PC-3 (cell line): ENCODE measurements around the gene LTB4R. TPM values are rescaled to one million over a fixed set of nuclear protein-coding genes. Genes with fewer than 3 reads are reported as not detected.
A peak's percentile ranks its signal among the peaks of the same experiment; 100 is the strongest.

Experiments
- ATAC-seq: fragments of 200-7000 bp; cut with Tn5 transposase; 2 replicates; pipeline ENCODE4 v1.9.1; 2020; ENCODE audit warnings: mild to moderate bottlenecking, moderate library complexity
- BruUV-seq: library from RNA; stranded (reverse); fragments of 400-500 nt; replicated peaks from 2 replicates; lab custom pipeline; 2021; lab: Mats Ljungman, UMichigan
- CTCF ChIA-PET: fragments of 300-600 bp; sonication (Branson Sonifier 250); formaldehyde crosslinking; loops from one replicate; lab custom pipeline; 2022; ENCODE audit warnings: antibody characterized with exemption; lab: Charles Lee
- POLR2A ChIA-PET: fragments of 300-600 bp; sonication (Branson Sonifier 250); formaldehyde crosslinking; loops from one replicate; lab custom pipeline; 2022; ENCODE audit warnings: antibody characterized with exemption; ENCODE audit not compliant: unreplicated experiment; lab: Charles Lee
- DNase-seq: peaks from one replicate; pipeline ENCODE4 v3.0.0-alpha.2; 2015
- H2AFZ ChIP-seq: fragments of 300-600 bp; sonication (generic); 2 replicates; pipeline ENCODE4 v1.6.0; 2016; ENCODE audit warnings: antibody characterized with exemption, low read length
- H3F3A ChIP-seq: fragments of 300-600 bp; sonication (generic); one replicate; pipeline ENCODE4 v1.6.0; 2017; ENCODE audit warnings: antibody characterized with exemption, low read length, control low read depth, mild to moderate bottlenecking; ENCODE audit not compliant: unreplicated experiment
- H3K27ac ChIP-seq: fragments of 300-600 bp; sonication (generic); 2 replicates; pipeline ENCODE4 v1.5.1; 2016; ENCODE audit warnings: mild to moderate bottlenecking, low read length
- H3K27me3 ChIP-seq: fragments of 300-600 bp; sonication (generic); 2 replicates; pipeline ENCODE4 v1.6.1; 2016; ENCODE audit warnings: low read length, mixed read lengths
- H3K36me3 ChIP-seq: fragments of 300-600 bp; sonication (generic); 2 replicates; pipeline ENCODE4 v1.6.1; 2016; ENCODE audit warnings: low read depth, mixed run types, low read length, mixed read lengths
- H3K4me1 ChIP-seq: fragments of 300-600 bp; sonication (generic); 2 replicates; pipeline ENCODE4 v1.5.1; 2016; ENCODE audit warnings: low read length; ENCODE audit not compliant: insufficient read depth
- H3K4me2 ChIP-seq: fragments of 300-600 bp; sonication (generic); 2 replicates; pipeline ENCODE4 v1.6.0; 2016; ENCODE audit warnings: low read length
- H3K4me3 ChIP-seq: fragments of 300-600 bp; sonication (generic); 2 replicates; pipeline ENCODE4 v1.5.1; 2016; ENCODE audit warnings: mild to moderate bottlenecking, low read length, mixed read lengths
- H3K79me2 ChIP-seq: fragments of 300-600 bp; sonication (generic); 2 replicates; pipeline ENCODE4 v1.6.1; 2017; ENCODE audit warnings: low read length, mixed read lengths
- H3K9ac ChIP-seq: fragments of 300-600 bp; sonication (generic); 2 replicates; pipeline ENCODE4 v1.6.0; 2016; ENCODE audit warnings: mild to moderate bottlenecking, low read length
- H3K9me2 ChIP-seq: fragments of 300-600 bp; sonication (generic); replicated peaks from 2 replicates; pipeline ENCODE4 v1.6.1; 2016; ENCODE audit warnings: mixed run types, low read length, mixed read lengths
- H3K9me3 ChIP-seq: fragments of 300-600 bp; sonication (generic); 2 replicates; pipeline ENCODE4 v1.6.1; 2016; ENCODE audit warnings: low read length, mixed read lengths
- H4K20me1 ChIP-seq: fragments of 300-600 bp; sonication (generic); 2 replicates; pipeline ENCODE4 v1.6.1; 2016; ENCODE audit warnings: low read length, mixed read lengths
- CTCF ChIP-seq: fragments of 300-600 bp; sonication (generic); conservative IDR thresholded peaks from 2 replicates; pipeline ENCODE4 v1.5.1; 2017; ENCODE audit warnings: antibody characterized with exemption, low read depth, mild to moderate bottlenecking, low read length
- EZH2 ChIP-seq: fragments of 300-600 bp; sonication (generic); IDR thresholded peaks from one replicate; pipeline ENCODE4 v1.6.1; 2017; ENCODE audit warnings: antibody characterized with exemption, mild to moderate bottlenecking, low read length; ENCODE audit not compliant: unreplicated experiment
- EZH2phosphoT487 ChIP-seq: fragments of 300-600 bp; sonication (generic); IDR thresholded peaks from 2 replicates; pipeline ENCODE4 v1.6.1; 2018; ENCODE audit warnings: mild to moderate bottlenecking, antibody characterized with exemption, low read length, borderline replicate concordance
- intact Hi-C: fragments of 100-400 bp; cut with micrococcal nuclease; formaldehyde crosslinking; loops from 2 replicates; pipeline ENCODE4 v1.9.0; 2023
- total RNA-seq: library from RNA; depleted of rRNA; stranded (reverse); fragments of >200 nt; gene quantifications from 2 replicates; pipeline ENCODE4 v1.2.3, GENCODE V29; 2014

Gene LTB4R
- total RNA-seq, 1 experiment from 2014 or later: 11.6 TPM

GRCh38 chr14:24298892-24299254, 12.4 kb upstream of the LTB4R start:
- Histone ChIP-seq H3K79me2 (peaks cover 42% of the 10 kb centered on the region), H3K4me2 (peak overlapping the region; percentile 89), H3F3A (no peaks in the 10 kb centered on the region), H3K9me3 (no peaks in the 10 kb centered on the region), H3K4me1 (peaks cover 36% of the 10 kb centered on the region), H3K27ac (peak overlapping the region; percentile 71), H3K9ac (peak overlapping the region; percentile 82), H3K9me2 (no peaks in the 10 kb centered on the region), H4K20me1 (no peaks in the 10 kb centered on the region), H3K36me3 (peaks cover 43% of the 10 kb centered on the region), H3K27me3 (no peaks in the 10 kb centered on the region), H2AFZ (peak overlapping the region; percentile 92), H3K4me3 (peak overlapping the region; percentile 93)
- TF ChIP-seq EZH2phosphoT487 (no peak), CTCF (no peak), EZH2 (no peak)
- intact Hi-C loops: loop anchor here (5.0 kb wide), 1 partner anchor 82 kb away; the partner anchor contains the start of gene MDP1
- peak; percentile 73 for ATAC-seq
- no TSS peak for BruUV-seq
- CTCF ChIA-PET: interaction anchor here (0.6 to 3.1 kb wide), 4 partner anchors 9 to 133 kb away, joined by 3 to 55 read pairs (median 4); partner anchors contain the start of genes CIDEB, RABGGTA and TINF2
- POLR2A ChIA-PET: interaction anchor here (0.5 to 1.0 kb wide), 2 partner anchors 57 to 87 kb away, joined by 4 to 5 read pairs; partner anchors contain the start of gene TINF2
- DNase-seq: peak; percentile 87

GRCh38 chr14:24299255-24300191, 11.8 kb upstream of the LTB4R start, which contains the start of the genes DHRS1 and NOP9:
Gene DHRS1, minus strand, starts transcription at chr14:24299780. Its CDS starts 674 bp downstream, at chr14:24299106.
Gene NOP9, plus strand, starts transcription at chr14:24299850. Its CDS starts 105 bp downstream, at chr14:24299955.
- Histone ChIP-seq H4K20me1 (no peaks in the 10 kb centered on the region), H3K9me2 (no peaks in the 10 kb centered on the region), H3K27ac (peak within 1 kb of the TSS; percentile 71), H3K9ac (peak within 1 kb of the TSS; percentile 82), H3K79me2 (peaks cover 42% of the 10 kb centered on the region), H3K36me3 (peaks cover 48% of the 10 kb centered on the region), H3K4me2 (peak within 1 kb of the TSS; percentile 89), H3K4me1 (peaks cover 36% of the 10 kb centered on the region), H2AFZ (peak within 1 kb of the TSS; percentile 92), H3K27me3 (no peaks in the 10 kb centered on the region), H3K9me3 (no peaks in the 10 kb centered on the region), H3F3A (no peaks in the 10 kb centered on the region), H3K4me3 (peak within 1 kb of the TSS; percentile 93)
- peak; percentile 95 for DNase-seq
- no peak for TF ChIP-seq EZH2phosphoT487
- TF ChIP-seq CTCF: no peak
- no peak for TF ChIP-seq EZH2
- ATAC-seq: peak; percentile 65
- intact Hi-C loops: loop anchor here (5.0 kb wide), 1 partner anchor 82 kb away; the partner anchor contains the start of gene MDP1
- ChIA-PET CTCF (interaction anchor here (0.7 to 3.1 kb wide), 3 partner anchors 9 to 57 kb away, joined by 4 to 55 read pairs (median 5); partner anchors contain the start of genes CIDEB, RABGGTA and TINF2), POLR2A (interaction anchor here (0.5 to 1.0 kb wide), 3 partner anchors 57 to 87 kb away, joined by 4 to 7 read pairs (median 5); partner anchors contain the start of gene TINF2)
- TSS peak; percentile 75 for BruUV-seq
